GM15510 (cell line): ENCODE results near the gene RASA3.

ENCODE experiments used
- POLR2A ChIP-seq: IDR thresholded peaks from 3 replicates; pipeline ENCODE4 v1.6.1; 2011; ENCODE audit warnings: borderline replicate concordance; ENCODE audit not compliant: insufficient read length; ENCODE audit errors: extremely low read depth

Gene RASA3

GRCh38 chr13:114147803-114148520 is 15.5 kb upstream of the RASA3 start:
- TF ChIP-seq POLR2A = no peak

DNA sequence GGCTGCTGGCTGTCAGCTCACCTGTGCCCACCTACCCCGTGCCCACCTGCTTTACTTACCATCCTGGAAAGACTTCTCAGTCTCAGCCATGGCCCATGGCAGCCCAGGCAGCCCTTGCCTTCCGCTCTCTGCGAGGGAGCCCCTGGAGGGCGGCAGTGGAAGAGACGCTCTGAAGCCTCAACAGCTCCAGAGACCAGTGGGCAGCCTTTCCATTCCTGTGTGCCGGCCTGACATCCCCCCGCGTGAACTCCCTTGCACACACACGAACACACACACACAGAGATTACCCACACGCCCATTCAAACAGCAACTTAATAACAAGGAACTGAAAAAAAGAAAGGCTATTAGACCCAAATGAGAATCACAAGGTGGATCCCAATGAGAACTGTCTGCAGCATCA is 14.2 kb upstream of the RASA3 start:
- no peak for TF ChIP-seq POLR2A

DNA sequence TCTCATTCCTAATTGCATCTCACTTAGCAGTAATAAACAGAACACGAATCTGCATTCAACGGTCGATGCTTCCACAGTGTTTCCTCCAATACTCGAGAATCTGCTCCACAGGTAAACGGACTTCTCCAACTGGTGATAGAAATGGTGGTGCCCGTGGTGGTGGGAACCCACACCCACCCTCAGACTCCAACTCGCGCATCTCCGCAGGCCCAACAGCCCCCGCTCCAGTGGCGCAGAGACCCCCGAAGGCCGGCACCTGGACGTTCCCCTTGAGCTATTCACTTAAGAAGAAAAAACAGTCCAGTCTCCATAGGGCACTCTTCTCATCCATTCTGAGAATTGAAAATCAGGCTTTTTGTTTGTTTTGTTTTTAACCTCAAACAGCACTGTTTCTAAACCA is 13.8 kb upstream of the RASA3 start:
- no peak for TF ChIP-seq POLR2A

GRCh38 chr13:114145722-114146121 is 13.3 kb upstream of the RASA3 start:
- no peak for TF ChIP-seq POLR2A

GRCh38 chr13:114145256-114145655 is 12.8 kb upstream of the RASA3 start:
- no peak for TF ChIP-seq POLR2A

DNA sequence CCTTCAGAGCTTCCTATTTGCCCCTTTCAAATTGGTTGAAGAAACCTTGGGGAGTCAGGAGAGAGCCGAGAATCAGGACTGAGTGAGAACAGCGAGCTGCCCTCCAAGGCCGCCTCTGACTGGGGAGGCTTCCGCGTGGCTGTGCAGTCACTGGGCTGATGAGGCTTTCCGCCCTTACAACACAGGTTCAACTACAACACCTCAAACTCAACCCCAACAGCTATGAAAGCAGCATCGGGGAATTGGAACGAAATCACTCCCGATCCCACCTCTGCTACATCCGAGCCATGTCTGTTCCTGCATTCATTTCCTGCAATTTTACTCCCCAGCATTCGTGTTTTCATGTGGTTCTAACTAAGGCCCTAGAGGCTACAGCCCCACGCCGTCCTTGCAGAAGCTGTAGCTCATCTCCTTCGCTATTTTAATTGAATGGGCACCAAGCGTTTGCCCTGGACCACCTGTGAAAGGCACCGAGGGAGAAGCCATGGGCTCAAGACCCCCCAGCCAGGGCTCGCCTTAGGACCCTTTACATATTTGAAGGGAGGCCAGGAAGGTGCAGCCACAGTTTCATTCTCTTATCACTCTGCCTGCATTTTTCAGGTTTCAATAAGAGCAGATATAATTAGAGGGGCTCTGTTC is 12.3 kb upstream of the RASA3 start:
- no peak for TF ChIP-seq POLR2A

- no peak for TF ChIP-seq POLR2A
These were observed 11.6 kb upstream of the RASA3 start for GRCh38 chr13:114143806-114144605.

GRCh38 chr13:114142640-114143490 is 10.4 kb upstream of the RASA3 start:
- no peak for TF ChIP-seq POLR2A

- no peak for TF ChIP-seq POLR2A
These were observed 9.7 kb upstream of the RASA3 start for GRCh38 chr13:114142137-114142550.

- TF ChIP-seq POLR2A = no peak
These were observed 9.0 kb upstream of the RASA3 start for GRCh38 chr13:114141261-114141996.

- no peak for TF ChIP-seq POLR2A
These were observed 8.5 kb upstream of the RASA3 start for GRCh38 chr13:114140906-114141250.

DNA sequence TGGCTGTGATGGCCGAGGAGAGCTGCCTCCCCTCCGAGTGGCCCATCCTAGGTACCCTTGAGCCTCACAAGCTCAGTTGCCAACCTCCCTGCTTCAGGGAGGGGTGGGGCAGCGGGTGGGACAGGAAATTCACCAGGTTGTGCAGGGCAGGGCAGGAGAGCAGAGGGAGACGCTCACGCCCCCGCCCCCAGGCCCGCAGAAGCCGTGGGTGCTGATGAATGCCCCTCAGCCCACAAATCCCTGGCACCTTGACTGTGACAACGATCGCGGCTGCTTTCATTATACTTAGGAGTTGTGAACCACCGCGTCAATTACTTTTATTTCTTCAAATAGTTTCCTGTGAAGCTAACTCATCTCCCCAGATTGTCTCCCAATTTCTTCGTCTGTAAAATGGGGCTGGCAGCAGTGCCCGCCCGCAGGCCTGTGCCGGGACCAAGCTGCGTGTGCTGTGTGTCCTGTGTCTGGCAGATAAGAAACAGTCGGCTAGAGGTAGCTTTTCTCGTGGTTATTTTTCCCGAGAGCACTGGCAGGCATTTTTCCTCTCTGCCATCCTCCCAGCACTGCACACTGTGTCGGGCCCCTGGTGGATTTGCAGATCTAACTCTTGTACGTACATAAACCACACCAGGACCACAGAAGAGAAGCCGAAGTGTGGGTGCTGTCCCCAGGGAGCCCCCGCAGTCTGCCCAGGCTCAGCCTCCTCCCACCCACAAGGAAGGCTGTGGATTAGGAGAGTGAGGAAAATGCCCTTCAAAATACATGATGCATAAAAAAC is 7.9 kb upstream of the RASA3 start:
- TF ChIP-seq POLR2A = no peak

GRCh38 chr13:114136576-114136975 is 4.2 kb upstream of the RASA3 start:
- no peak for TF ChIP-seq POLR2A
